Measurements from ENCODE around the gene HIRA.
"Not testable (repeated sequence)": the region's sequence is repeated elsewhere in the genome, so short reads cannot be mapped to it uniquely, and the experiment has no call there.

Gene HIRA

GRCh38 chr22:19463491-19464469 is 32.2 kb upstream of the HIRA start:
- DNase-seq: no peak

- DNase-seq: no peak
These were observed 31.5 kb upstream of the HIRA start for GRCh38 chr22:19463008-19463407.

GRCh38 chr22:19461506-19461905 is 30.0 kb upstream of the HIRA start:
- DNase-seq: no peak

- no peak for DNase-seq
These were observed 28.5 kb upstream of the HIRA start for GRCh38 chr22:19460036-19460435.

- DNase-seq: no peak
These were observed 26.4 kb upstream of the HIRA start for GRCh38 chr22:19457828-19458428.

GRCh38 chr22:19456541-19456940 is 25.0 kb upstream of the HIRA start:
- no peak for DNase-seq

- DNase-seq: no peak
These were observed 24.2 kb upstream of the HIRA start for GRCh38 chr22:19455585-19456370.

GRCh38 chr22:19455033-19455432 is 23.5 kb upstream of the HIRA start:
- DNase-seq: no peak

- DNase-seq: no peak
These were observed 22.6 kb upstream of the HIRA start for GRCh38 chr22:19454156-19454555.

- DNase-seq: no peak
These were observed 22.2 kb upstream of the HIRA start for GRCh38 chr22:19453718-19454117.

- no peak for DNase-seq
These were observed 20.0 kb upstream of the HIRA start for GRCh38 chr22:19451570-19451969.

- no peak for DNase-seq
These were observed 19.0 kb upstream of the HIRA start for GRCh38 chr22:19450363-19451175.

GRCh38 chr22:19449422-19449767 is 17.9 kb upstream of the HIRA start:
- no peak for DNase-seq

GRCh38 chr22:19448739-19449421 is 17.3 kb upstream of the HIRA start:
- no peak for DNase-seq

GRCh38 chr22:19448076-19448607 is 16.6 kb upstream of the HIRA start:
- DNase-seq: peak; percentile 31

- DNase-seq: peak; percentile 78
These were observed 16.0 kb upstream of the HIRA start, which contains the start of gene C22orf39 for GRCh38 chr22:19447330-19448075. TSS of gene C22orf39 (minus strand) at chr22:19447711. CDS start at chr22:19447688, 23 bp downstream.

- DNase-seq: no peak
These were observed 15.2 kb upstream of the HIRA start for GRCh38 chr22:19446603-19447329.

- DNase-seq: not testable (repeated sequence)
These were observed 13.9 kb upstream of the HIRA start for GRCh38 chr22:19445279-19445982.

- DNase-seq: no peak
These were observed 12.1 kb upstream of the HIRA start for GRCh38 chr22:19443544-19444211.
